Neutrophil (primary cell): Measurements from ENCODE around the gene DCLK1.
"Not testable (repeated sequence)": the region's sequence is repeated elsewhere in the genome, so short reads cannot be mapped to it uniquely, and the experiment has no call there.

ENCODE experiments used
- H3K27ac ChIP-seq: fragments of 200-600 bp; sonication (generic); 2 replicates; pipeline ENCODE4 v1.5.1; 2016; ENCODE audit warnings: mild to moderate bottlenecking, moderate library complexity
- H3K27me3 ChIP-seq: fragments of 200-600 bp; sonication (generic); 2 replicates; pipeline ENCODE4 v1.6.0; 2016; ENCODE audit warnings: mild to moderate bottlenecking
- H3K36me3 ChIP-seq: fragments of 200-600 bp; sonication (generic); 2 replicates; pipeline ENCODE4 v1.5.1; 2017
- H3K4me1 ChIP-seq, 2 experiments: fragments of 200-600 bp in 1 of 2; sonication (generic) in 1 of 2; 1 replicate in 1 of 2; 2 replicates in 1 of 2; pipeline versions ENCODE4 v1.5.1 to v1.6.1; 2013 to 2016; ENCODE audit warnings: low read depth in 1 of 2, low read length in 1 of 2, mild to moderate bottlenecking in 1 of 2, moderate library complexity in 1 of 2; ENCODE audit not compliant: control insufficient read depth in 1 of 2, insufficient read depth in 1 of 2
- H3K4me3 ChIP-seq, 2 experiments: fragments of 200-600 bp in 1 of 2; sonication (generic) in 1 of 2; 1 replicate in 1 of 2; 2 replicates in 1 of 2; pipeline ENCODE4 v1.5.1; 2013 to 2016; ENCODE audit warnings: low read depth in 1 of 2, low read length in 1 of 2, mild to moderate bottlenecking in 1 of 2, moderate library complexity in 1 of 2
- H3K9me3 ChIP-seq: fragments of 200-600 bp; sonication (generic); 2 replicates; pipeline ENCODE4 v1.5.1; 2016
- CTCF ChIP-seq: fragments of 200-600 bp; sonication (generic); IDR thresholded peaks from 2 replicates; pipeline ENCODE4 v1.5.1; 2016; ENCODE audit warnings: antibody characterized with exemption

The DCLK1 gene

GRCh38 chr13:35984776-35985453 lies 146.3 kb downstream of the DCLK1 start:
- Histone ChIP-seq H3K4me1 (no peaks in the 10 kb centered on the region), H3K9me3 (no peaks in the 10 kb centered on the region), H3K27ac (no peak overlapping the region), H3K4me3 (no peak overlapping the region), H3K36me3 (no peaks in the 10 kb centered on the region), H3K27me3 (peaks cover 5% of the 10 kb centered on the region)
- TF ChIP-seq CTCF: no peak

DNA sequence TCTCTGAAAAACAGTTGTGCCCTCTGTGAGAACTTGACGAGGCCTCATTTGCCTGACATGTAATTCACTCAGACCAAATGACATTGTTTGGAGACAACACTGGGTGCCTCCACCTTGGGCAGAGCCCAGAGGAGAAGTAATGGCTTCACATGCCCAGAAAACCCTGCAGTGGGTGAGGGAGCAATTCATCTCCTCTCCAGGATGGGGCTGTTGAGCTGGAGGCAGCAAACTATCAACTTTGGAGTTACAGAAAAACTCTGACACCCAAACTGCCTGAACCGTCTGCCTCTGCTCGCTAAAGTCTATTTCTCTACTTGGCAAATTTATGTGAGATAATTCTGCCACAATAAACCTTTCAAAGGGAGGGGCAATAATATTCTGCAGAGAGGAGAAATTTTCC lies 146.9 kb downstream of the DCLK1 start:
- Histone ChIP-seq H3K27ac (no peak overlapping the region), H3K4me3 (no peak overlapping the region), H3K36me3 (no peaks in the 10 kb centered on the region), H3K9me3 (no peaks in the 10 kb centered on the region), H3K27me3 (peaks cover 5% of the 10 kb centered on the region), H3K4me1 (no peaks in the 10 kb centered on the region)
- TF ChIP-seq CTCF: no peak

DNA sequence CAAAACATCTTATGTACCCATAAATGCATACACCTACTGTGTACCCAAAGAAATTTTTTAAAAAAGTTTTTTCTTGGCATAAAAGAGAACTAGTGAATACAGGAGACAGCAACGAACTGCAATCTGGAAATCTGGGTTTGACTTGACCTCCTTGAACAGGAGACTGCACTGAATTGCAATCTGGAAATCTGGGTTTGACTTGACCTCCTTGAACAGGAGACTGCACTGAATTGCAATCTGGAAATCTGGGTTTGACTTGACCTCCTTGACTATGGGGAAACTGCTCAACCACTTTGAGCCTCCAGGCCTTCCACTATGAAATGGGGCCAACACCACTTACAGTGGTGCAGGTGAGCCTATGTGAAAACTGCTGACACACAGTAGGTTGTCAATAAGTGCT lies 147.5 kb downstream of the DCLK1 start:
- H3K9me3 ChIP-seq, H3K4me1 ChIP-seq, H3K4me3 ChIP-seq, H3K36me3 ChIP-seq, H3K27me3 ChIP-seq, H3K27ac ChIP-seq: not testable (repeated sequence)

DNA sequence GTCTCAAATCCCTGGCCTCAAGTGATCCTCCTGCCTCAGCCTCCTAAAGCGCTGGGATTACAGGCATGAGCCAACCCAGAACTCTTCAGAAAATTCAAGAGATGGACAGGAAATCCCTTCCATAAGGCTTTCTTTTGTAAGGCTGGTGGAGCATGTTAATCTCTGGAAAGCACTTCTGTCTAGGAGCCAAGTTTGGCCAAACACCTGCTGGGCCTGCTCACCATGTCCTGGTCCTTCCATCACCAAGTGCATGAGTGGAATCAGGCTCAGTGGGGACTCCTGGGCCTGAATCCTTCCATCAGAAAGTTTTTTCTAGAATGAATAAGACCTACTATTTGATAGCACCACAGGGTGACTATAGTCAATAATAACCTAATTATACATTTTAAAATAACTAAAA lies 148.0 kb downstream of the DCLK1 start:
- H3K36me3 ChIP-seq: no peaks in the 10 kb centered on the region
- H3K4me1 ChIP-seq: peaks cover 3 to 6% of the 10 kb centered on the region in 2 experiments
- no peaks in the 10 kb centered on the region for H3K9me3 ChIP-seq
- no peak overlapping the region for H3K27ac ChIP-seq
- TF ChIP-seq CTCF: no peak
- H3K4me3 ChIP-seq: no peak overlapping the region
- H3K27me3 ChIP-seq: peaks cover 5% of the 10 kb centered on the region

DNA sequence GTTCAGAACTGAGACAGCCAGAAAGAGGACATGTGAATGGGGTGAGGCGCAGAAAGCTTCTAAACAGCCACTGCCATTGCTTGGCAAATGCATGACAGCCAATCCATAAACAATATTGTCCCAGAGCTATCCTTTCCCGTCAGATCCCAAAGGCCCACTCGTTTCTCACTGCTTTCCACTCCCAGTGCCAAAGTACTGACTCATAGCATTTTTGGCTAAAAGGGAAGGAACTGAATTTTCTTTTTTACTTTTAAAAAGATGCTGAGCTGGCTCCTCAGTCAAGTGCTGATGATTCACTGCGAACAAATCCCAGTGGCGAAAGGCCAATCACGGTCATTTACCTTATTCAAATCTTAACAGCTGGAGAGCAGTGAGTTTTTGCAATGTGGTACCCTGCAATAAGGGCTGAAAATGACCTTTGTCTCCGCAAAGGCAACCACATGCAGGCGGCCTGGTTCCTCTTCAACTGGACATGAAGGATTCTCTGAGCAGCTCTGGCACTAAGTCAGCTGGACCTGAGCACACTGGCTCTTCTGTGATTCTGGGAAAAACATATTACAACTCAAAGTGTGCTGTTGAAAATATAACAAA lies 151.7 kb downstream of the DCLK1 start:
- Histone ChIP-seq H3K4me1 (peaks cover 3 to 6% of the 10 kb centered on the region in 2 experiments), H3K36me3 (no peaks in the 10 kb centered on the region), H3K4me3 (no peak overlapping the region), H3K27ac (no peak overlapping the region), H3K9me3 (no peaks in the 10 kb centered on the region), H3K27me3 (no peaks in the 10 kb centered on the region)
- no peak for TF ChIP-seq CTCF

DNA sequence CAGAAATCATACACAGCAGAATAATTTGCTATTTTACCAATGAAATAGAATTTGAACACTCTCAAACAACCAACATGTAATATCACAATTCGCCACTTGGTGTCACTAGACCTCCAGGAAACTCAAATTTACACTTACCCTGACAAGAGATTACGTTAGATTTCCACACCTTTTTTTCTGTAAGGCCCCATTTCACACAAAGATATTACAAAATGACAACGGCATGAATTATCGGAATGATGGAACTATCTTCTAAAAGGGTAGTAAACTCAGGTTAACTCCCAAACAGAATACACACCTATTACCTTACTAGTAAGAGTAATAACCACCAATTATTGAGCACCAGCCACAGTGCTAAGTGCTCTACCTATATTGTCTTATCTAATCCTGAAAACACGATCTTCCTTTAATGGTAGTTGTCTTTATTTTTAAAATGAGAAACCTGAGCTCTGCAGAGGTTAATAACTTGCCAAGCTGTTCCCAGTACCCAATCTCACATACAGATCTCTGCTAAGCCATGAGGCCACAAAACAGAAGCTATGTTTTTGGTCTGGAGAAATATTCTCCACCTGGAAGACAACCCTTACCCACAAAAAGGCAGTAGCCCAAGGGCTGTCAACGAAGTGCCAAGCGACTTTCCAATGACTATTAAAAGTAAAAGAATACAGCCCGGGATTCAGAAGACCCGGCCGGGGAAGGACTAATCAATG lies 152.4 kb downstream of the DCLK1 start:
- no peaks in the 10 kb centered on the region for H3K9me3 ChIP-seq
- peak; percentile 2 for TF ChIP-seq CTCF

More for the DNA sequence above, 152.4 kb downstream of the DCLK1 start:
- H3K4me3 ChIP-seq: no peak overlapping the region
- no peak overlapping the region for H3K27ac ChIP-seq
- H3K36me3 ChIP-seq: no peaks in the 10 kb centered on the region
- peaks cover 3 to 6% of the 10 kb centered on the region in 2 experiments for H3K4me1 ChIP-seq
- H3K27me3 ChIP-seq: no peaks in the 10 kb centered on the region
